Measurements from ENCODE around the gene ZSCAN22. TPM values are rescaled to one million over a fixed set of nuclear protein-coding genes. Genes with fewer than 3 reads are reported as not detected.
"Not testable (repeated sequence)": the region's sequence is repeated elsewhere in the genome, so short reads cannot be mapped to it uniquely, and the experiment has no call there.

Gene ZSCAN22
- total RNA-seq, 4 donors from 2014 or later, result 2.0 to 3.7 (median 2.8) TPM

DNA sequence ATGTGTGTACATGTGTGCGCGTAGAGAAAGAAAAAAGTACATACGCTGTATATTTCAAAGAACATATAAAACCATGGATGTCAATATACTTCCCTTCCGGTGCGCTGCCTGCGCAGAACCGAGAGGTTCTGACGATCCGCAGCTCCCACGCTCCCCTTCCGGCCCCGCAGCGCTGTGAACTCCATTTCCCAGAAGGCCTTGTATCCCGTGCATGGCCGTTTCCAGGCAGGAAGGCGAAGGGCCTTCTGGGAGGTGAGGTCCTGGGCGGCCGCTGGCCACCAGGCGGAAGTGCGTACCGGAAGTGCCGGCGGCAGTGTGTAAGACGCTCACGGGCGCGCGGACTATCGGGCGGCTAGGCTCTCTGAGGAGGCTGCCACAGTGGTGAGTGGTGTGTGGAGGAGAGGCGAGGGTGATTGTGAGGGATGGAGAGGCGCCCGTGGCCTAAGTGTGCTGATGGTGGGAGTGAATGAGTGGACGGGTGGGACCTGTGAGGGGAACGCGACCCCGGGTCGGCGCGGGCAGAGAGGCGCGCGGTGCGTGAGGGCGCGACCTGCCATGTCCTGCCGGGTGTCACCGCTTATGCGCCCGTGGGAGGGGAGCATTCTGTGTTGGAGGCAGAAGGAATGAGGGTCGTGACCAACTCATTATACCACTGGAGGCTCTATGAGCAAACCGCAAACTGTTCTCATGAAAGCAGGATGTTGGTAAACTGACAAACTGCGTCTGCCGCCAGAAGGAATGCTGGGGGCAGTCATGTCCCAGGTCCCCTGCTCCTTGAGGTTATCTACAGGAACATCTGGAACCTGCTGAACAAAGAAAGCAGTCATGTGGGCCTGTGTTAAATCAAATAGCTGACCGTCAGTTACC is 21.5 kb upstream of the ZSCAN22 start, which contains the start of gene ERVK3-1:
ERVK3-1 (plus strand) TSS at position 313 of the 867 bp plus-strand sequence. CDS start 6,792 bp downstream, outside the sequence.
- ATAC-seq (ENCODE audit: low FRiP score) (peak; percentile 100), DNase-seq (ENCODE audit: low spot score) (peak; percentile 74)
- TF ChIP-seq, protein P1, sequence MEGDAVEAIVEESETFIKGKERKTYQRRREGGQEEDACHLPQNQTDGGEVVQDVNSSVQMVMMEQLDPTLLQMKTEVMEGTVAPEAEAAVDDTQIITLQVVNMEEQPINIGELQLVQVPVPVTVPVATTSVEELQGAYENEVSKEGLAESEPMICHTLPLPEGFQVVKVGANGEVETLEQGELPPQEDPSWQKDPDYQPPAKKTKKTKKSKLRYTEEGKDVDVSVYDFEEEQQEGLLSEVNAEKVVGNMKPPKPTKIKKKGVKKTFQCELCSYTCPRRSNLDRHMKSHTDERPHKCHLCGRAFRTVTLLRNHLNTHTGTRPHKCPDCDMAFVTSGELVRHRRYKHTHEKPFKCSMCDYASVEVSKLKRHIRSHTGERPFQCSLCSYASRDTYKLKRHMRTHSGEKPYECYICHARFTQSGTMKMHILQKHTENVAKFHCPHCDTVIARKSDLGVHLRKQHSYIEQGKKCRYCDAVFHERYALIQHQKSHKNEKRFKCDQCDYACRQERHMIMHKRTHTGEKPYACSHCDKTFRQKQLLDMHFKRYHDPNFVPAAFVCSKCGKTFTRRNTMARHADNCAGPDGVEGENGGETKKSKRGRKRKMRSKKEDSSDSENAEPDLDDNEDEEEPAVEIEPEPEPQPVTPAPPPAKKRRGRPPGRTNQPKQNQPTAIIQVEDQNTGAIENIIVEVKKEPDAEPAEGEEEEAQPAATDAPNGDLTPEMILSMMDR (IDR thresholded peaks at IDR 0.05), result no peak

DNA sequence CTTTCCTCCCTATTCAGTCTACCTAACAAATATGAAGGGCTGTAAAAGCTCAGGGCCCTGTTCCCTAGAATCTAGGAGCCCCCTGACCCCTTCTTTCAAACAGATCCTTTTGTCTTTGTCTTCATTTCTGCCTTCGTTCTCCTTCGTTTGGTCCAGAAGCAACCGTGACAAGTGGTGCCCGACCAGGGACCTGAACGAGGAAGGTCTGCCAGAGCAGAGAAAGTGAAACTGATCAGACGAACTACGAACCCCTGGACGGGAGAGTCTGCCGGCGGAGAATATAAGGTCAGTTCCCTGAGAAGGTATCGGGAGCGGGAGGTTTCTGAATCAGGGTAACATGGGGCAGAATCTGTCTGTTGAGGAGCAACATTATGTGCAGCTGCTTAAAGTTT is 20.9 kb upstream of the ZSCAN22 start:
- ATAC-seq (ENCODE audit: low FRiP score) (no peak), DNase-seq (ENCODE audit: low spot score) (no peak)
- TF ChIP-seq, protein P1 (IDR thresholded peaks at IDR 0.05), result no peak

DNA sequence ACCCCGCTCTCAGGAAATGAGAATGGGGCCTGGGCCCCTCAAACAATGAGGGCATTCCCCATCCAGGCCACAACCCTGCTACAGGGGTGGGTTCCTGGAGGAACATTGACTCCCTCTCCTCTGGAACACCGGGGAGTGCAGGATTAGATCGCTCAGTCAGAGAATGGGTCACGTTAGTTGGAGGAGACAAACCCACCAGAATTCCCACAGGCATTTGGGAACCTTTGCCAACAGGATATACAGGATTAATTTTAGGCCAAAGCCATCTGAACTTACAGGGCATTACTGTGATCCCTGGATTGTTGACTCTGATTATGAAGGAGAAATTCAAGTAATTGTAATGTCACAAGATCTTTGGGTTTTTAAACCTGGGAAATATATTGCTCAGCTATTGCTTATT is 19.1 kb upstream of the ZSCAN22 start:
- TF ChIP-seq, protein P1 (IDR thresholded peaks at IDR 0.05), result no peak
- ATAC-seq (ENCODE audit: low FRiP score) (no peak), DNase-seq (ENCODE audit: low spot score) (no peak)

DNA sequence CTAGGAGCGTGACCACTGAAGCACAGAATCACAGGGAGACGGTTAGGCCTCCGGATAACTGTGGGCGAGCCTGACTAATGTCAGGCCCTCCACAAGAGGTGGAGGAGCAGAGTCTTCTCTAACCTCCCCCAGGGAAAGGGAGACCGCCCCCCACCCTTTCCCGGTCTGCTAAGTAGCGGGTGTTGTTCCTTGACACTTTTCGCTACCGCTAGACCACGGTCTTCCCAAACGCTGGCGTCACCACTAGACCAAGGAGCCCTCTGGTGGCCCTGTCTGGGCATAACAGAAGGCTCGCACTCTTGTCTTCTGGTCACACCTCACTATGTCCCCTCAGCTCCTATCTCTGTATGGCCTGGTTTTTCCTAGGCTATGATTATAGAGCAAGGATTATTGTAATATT is 16.1 kb upstream of the ZSCAN22 start:
- not testable (repeated sequence) for DNase-seq (ENCODE audit: low spot score); ATAC-seq (ENCODE audit: low FRiP score)

DNA sequence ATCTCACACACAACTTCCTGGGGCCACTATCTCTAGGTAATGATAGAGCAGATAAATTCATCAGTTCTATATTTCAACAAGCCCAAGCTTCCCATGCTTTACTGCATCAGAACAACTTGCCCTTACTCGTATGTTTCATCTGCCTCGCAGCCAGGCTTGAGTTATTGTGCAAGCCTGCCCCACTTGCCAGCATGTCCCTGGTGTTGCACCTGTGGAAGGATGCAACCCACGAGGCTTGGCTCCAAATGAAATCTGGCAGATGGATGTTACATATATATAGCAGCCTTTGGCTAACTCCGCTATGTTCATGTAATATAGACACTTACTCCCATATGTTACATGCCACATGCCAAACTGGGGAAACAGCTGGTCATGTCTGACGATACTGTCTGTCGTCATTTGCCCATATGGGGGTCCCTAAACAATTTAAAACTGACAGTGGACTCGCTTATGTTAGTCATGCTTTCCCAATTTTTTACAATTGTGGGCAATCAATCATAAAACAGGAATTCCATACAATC is 15.4 kb upstream of the ZSCAN22 start:
- DNase-seq (ENCODE audit: low spot score) (no peak), ATAC-seq (ENCODE audit: low FRiP score) (no peak)
- TF ChIP-seq, protein P1 (IDR thresholded peaks at IDR 0.05), result no peak

DNA sequence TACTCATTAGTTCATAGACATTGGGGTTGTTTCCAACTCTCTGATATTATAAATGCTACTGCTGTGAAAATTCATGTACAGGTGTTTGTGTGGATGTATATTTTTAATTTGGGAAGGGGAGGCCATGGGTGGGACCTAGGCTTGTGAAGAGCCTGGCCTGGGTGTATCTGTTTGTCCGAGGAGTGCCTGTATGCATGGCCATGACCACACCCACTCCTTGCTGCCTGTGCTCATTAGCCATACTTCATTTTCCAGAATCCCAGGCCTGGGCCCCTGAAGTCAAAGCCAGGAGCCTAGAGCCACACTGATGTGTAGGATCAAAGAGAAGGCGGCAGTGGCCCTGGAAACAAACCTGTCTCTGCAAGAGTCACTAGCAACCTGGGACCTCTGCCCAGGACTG is 11.2 kb upstream of the ZSCAN22 start:
- DNase-seq (ENCODE audit: low spot score), result no peak

DNA sequence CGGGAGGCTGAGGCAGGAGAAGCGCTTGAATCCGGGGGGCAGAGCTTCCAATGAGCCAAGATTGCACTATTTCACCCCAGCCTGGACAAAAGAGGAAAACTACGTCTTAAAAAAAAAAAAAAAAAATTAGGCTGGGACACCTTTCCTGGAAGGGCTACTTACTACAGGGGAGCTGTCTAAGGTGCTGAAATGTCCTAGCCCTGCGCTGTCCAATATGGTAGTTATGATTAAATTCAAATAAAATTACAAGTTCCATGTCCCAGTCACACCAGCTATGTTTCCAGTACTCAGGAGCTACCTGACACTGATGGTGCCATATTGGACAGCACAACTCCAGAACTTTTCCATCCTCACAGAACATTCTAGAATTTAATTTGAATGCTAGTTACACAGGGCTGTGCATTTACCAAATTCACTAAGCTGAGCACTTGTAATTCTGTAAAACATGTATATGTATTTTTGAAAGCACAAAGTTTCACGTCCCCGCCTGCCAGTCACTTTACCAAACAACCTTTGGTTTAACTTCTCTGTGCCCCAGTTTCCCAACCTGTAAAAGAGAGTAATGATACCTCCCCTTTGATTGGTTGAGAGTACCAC is 9.2 kb upstream of the ZSCAN22 start:
- no peak for ATAC-seq (ENCODE audit: low FRiP score)
- TF ChIP-seq, protein P1 (IDR thresholded peaks at IDR 0.05), result no peak
- DNase-seq (ENCODE audit: low spot score), result no peak

More for the DNA sequence above, 11.2 kb upstream of the ZSCAN22 start:
- TF ChIP-seq, protein P1 (IDR thresholded peaks at IDR 0.05), result no peak
- no peak for ATAC-seq (ENCODE audit: low FRiP score)

Measured in omental fat pad (tissue), 4 donors.